IPS-20b (cell line): Measurements from ENCODE around the gene CHN1.

Source experiments
- H3K27ac ChIP-seq: one replicate; pipeline ENCODE4 v1.5.1; 2013; ENCODE audit warnings: low read length
- H3K27me3 ChIP-seq: 2 replicates; pipeline ENCODE4 v1.6.1; 2013; ENCODE audit warnings: mild to moderate bottlenecking, low read length, inconsistent platforms; ENCODE audit not compliant: insufficient read depth
- H3K36me3 ChIP-seq: 2 replicates; pipeline ENCODE4 v1.6.1; 2013; ENCODE audit warnings: low read depth, mild to moderate bottlenecking, inconsistent platforms, low read length, moderate library complexity; ENCODE audit not compliant: insufficient read depth
- H3K4me1 ChIP-seq: 2 replicates; pipeline ENCODE4 v1.6.1; 2013; ENCODE audit warnings: mild to moderate bottlenecking, control low read depth, inconsistent platforms, low read length, moderate library complexity; ENCODE audit not compliant: insufficient read depth
- H3K4me3 ChIP-seq: 2 replicates; pipeline ENCODE4 v1.5.1; 2013; ENCODE audit warnings: mild to moderate bottlenecking, low read length, inconsistent platforms
- H3K9ac ChIP-seq: 2 replicates; pipeline ENCODE4 v1.6.1; 2013; ENCODE audit warnings: low read depth, mild to moderate bottlenecking, inconsistent platforms, low read length, moderate library complexity
- H3K9me3 ChIP-seq: 2 replicates; pipeline ENCODE4 v1.6.1; 2013; ENCODE audit warnings: mild to moderate bottlenecking, low read depth, low read length, inconsistent platforms; ENCODE audit not compliant: insufficient read depth

Gene CHN1

DNA sequence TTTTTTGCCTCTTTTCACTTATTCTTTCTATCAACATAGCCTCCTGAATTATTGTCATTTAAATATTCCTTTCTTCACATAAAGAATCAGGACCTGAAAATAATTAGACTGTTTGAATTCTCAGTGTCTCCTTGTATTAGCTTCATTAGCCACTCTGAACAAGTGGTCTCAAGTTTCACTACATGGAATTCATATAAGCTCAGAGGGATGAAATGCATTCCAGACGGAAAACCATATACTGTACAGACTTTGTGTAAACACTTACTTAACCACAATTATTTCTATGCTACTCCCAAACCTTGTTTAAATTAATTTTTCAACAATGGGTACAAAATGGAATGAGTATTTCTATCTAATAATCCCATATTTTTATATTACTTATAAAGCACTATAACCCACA lies 53.4 kb downstream of the CHN1 start:
- Histone ChIP-seq H3K9ac (no peak overlapping the region), H3K27ac (no peak overlapping the region), H3K9me3 (no peaks in the 10 kb centered on the region), H3K27me3 (no peaks in the 10 kb centered on the region), H3K4me3 (no peak overlapping the region), H3K36me3 (no peaks in the 10 kb centered on the region), H3K4me1 (peaks cover 15% of the 10 kb centered on the region)

DNA sequence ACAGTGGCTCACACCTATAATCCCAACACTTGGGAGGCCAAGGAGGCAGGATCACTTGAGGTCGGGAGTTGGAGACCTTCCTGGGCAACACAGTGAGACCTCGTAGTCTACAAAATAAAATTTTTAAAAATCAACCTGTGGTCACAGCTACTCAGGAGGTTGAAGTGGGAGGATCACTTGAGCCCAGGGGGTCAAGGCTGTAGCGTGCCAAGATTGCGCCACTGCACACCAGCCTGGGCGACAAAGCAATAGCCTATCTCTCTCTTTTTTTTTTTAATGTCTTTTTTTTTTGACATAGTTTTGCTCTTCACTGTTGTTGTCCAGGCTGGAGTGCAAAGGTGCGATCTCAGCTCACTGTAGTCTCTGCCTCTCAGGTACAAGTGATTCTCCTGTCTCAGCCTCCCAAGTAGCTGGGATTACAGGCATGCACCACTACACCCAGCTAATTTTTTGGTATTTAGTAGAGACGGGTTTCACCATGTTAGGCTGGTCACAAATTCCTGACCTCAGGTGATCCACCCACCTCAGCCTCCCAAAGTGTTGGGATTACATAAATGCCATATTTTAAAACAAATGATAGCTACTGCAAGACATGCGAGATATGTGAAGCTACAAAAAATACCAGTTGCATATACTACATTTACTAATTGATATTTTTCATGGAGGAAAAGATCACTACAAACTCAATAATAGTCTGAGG lies 55.0 kb downstream of the CHN1 start:
- H3K4me3 ChIP-seq, result no peak overlapping the region
- no peaks in the 10 kb centered on the region for H3K36me3 ChIP-seq
- no peaks in the 10 kb centered on the region for H3K27me3 ChIP-seq
- peaks cover 15% of the 10 kb centered on the region for H3K4me1 ChIP-seq
- no peaks in the 10 kb centered on the region for H3K9me3 ChIP-seq
- H3K9ac ChIP-seq, result no peak overlapping the region
- no peak overlapping the region for H3K27ac ChIP-seq

DNA sequence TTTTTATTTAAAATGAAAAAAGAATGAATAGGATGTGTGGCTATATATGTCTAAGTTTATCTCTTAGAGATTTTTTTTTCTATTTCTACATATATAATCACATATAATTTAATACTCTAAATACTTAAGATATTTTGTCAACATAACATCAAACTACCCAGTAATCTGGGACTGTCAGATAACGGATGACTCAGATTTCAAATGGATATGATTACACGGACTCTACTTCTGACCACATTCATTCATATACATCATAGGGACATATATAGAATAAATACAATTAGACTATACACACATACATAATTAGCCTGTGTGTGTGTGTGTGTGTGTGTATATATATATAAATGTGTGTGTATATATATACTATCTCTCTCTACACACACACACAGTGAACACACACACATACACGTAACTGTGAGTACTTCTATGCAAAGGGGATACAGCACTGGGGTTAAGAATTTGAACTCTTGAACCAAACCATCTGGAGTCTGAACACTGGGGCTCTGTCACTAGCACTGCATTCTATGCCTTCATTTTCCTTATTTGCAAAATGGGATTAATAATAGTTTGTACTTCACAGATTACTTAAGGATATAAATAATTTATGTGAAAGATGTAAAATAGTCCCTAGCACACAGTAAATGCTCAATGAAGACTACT lies 59.5 kb downstream of the CHN1 start:
- Histone ChIP-seq H3K9ac (no peak overlapping the region), H3K36me3 (peaks cover 26% of the 10 kb centered on the region), H3K9me3 (no peaks in the 10 kb centered on the region), H3K4me1 (no peaks in the 10 kb centered on the region), H3K27ac (no peak overlapping the region), H3K4me3 (no peak overlapping the region), H3K27me3 (no peaks in the 10 kb centered on the region)

DNA sequence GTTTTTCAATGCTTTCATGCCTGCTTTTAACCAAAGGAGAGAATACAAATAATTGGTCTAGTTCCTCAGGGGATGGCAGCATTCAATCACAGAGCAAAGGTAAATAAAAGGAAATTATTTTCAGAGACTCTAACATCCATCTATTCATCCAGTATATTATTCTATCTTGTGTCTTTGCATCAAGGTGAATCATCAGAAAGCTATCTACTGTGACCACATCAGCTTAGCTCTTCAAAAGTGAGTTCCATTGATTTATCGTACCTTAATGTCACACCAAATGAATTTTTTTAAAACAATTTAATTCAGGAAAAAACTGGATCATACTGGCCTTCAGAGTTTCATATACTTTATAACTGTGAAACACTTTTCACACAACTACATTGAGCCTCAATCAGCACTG lies 66.1 kb downstream of the CHN1 start:
- Histone ChIP-seq H3K9me3 (peaks cover 15% of the 10 kb centered on the region), H3K4me3 (no peak overlapping the region), H3K27ac (no peak overlapping the region), H3K9ac (no peak overlapping the region), H3K27me3 (no peaks in the 10 kb centered on the region), H3K36me3 (peaks cover 39% of the 10 kb centered on the region), H3K4me1 (no peaks in the 10 kb centered on the region)

DNA sequence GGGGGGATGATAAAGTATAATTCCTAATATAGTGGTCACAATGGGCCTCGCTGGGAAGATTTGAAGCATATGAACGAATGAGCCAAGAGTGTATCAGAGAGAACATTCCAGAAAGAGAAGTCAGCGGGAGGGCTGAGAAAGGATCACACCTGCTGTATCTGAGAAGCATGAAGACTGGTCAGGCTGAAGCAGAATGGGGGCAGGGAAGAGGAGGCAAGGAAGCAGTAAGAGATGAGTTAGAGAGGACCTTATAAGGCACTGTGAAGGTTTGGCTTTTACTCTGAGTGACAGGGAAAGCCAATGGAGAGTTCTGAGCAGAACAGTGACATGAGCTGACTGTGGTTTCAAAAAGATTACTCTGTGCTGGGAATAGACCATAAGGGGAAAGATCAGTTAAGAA lies 73.5 kb downstream of the CHN1 start:
- H3K27me3 ChIP-seq, result no peaks in the 10 kb centered on the region
- H3K27ac ChIP-seq, result peak overlapping the region; percentile 36
- peaks cover 25% of the 10 kb centered on the region for H3K9me3 ChIP-seq
- no peak overlapping the region for H3K4me3 ChIP-seq
- no peak overlapping the region for H3K9ac ChIP-seq
- H3K4me1 ChIP-seq, result peaks cover 7% of the 10 kb centered on the region; the same call in 1 of the 2 replicates
- peaks cover 29% of the 10 kb centered on the region for H3K36me3 ChIP-seq

DNA sequence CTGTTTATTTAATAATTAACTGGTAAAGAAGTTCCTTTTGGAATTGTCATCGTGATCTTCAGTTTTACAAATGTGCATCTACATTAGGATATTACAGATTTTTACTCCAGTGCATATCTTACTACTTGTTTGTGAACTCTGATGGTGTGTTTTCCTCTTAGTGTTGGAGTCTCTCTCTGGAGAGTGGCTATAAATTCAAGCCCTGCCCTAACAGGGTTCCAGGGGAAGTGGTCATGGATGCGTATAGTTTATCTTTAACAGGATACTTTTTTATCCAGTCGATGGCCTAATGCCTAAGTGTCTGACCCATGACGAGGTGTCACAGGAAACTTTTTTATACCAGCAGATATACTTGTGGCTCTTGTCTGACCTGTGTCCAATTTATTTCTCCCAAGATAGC lies 75.4 kb downstream of the CHN1 start:
- H3K9ac ChIP-seq, result no peak overlapping the region; the same call in 1 of the 2 replicates
- H3K4me1 ChIP-seq, result peaks cover 25% of the 10 kb centered on the region
- no peak overlapping the region for H3K27ac ChIP-seq
- no peak overlapping the region for H3K4me3 ChIP-seq
- peaks cover 18% of the 10 kb centered on the region for H3K9me3 ChIP-seq
- H3K36me3 ChIP-seq, result peaks cover 24% of the 10 kb centered on the region
- H3K27me3 ChIP-seq, result no peaks in the 10 kb centered on the region

DNA sequence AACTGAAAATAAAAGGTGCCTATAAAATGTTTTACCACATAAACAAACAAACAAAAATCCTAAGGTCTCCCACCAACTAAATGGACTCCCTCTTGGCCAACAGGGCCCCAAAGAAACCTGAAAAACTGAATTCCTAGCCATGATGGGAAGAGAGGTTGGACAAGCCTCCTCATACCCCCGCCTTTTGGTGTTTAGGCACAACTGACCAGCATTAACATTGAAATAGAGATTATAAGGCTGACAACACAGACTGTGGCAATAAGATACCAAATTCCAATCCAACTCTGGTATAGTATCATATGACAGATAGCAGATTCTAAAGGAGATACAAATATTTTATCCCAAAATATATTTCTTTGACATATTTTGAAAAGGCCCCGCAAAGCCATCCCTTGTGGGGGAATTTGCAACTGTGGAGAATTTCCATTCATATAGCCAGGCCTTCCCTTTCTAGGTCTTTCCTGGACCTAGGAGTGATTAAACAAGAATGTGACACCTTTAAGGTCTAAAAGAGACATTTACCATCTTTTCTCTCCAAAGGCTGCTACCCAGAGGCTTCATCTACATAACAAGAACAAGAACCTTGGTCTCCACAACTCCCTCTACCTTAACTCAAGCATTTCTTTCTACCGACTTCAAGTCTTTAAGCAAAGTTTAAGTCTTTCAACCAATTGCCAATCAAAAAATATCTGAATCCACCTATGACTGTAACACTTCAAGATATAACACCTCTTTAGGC lies 80.0 kb downstream of the CHN1 start:
- Histone ChIP-seq H3K27ac (peak overlapping the region; percentile 94), H3K4me1 (peaks cover 33% of the 10 kb centered on the region), H3K9ac (peak overlapping the region; percentile 61)

DNA sequence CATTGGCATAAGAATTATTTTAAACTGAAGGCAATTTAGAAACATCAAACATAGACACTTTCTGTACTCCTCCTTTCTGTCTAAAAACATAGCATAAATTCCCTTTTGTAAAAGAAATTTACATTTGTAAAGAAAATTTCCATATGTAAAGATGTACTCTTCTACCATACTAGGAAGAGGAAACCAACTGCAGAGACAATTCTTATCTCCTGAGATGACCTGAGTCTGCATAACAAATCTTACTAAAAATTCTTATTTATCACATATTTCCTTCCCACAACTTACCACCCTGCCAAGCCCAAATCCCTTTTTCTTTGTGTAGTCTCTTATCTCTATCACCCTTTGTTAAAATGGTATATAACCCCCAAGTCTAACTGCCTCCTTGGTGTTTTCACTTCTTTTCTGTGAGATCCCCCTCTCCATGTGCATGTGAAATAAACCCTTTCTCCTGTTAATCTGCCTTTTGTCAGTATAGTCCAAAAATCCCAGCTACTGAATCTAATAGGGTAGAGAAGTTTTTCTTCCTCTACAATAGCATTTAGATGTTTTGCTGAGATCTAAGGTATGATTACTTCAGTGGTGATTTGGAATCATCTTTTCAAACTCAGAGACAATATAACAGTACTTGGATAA lies 81.0 kb downstream of the CHN1 start:
- Histone ChIP-seq H3K27me3 (no peaks in the 10 kb centered on the region), H3K4me1 (peaks cover 33% of the 10 kb centered on the region), H3K27ac (peak overlapping the region; percentile 94), H3K36me3 (peaks cover 9% of the 10 kb centered on the region; the same call in 1 of the 2 replicates), H3K4me3 (peak overlapping the region; percentile 43), H3K9me3 (no peaks in the 10 kb centered on the region; the same call in 1 of the 2 replicates), H3K9ac (peak overlapping the region; percentile 61)

More for the DNA sequence above, 80.0 kb downstream of the CHN1 start:
- Histone ChIP-seq H3K36me3 (peaks cover 5% of the 10 kb centered on the region; the same call in 1 of the 2 replicates), H3K4me3 (peak overlapping the region; percentile 43), H3K9me3 (no peaks in the 10 kb centered on the region; the same call in 1 of the 2 replicates), H3K27me3 (no peaks in the 10 kb centered on the region)

DNA sequence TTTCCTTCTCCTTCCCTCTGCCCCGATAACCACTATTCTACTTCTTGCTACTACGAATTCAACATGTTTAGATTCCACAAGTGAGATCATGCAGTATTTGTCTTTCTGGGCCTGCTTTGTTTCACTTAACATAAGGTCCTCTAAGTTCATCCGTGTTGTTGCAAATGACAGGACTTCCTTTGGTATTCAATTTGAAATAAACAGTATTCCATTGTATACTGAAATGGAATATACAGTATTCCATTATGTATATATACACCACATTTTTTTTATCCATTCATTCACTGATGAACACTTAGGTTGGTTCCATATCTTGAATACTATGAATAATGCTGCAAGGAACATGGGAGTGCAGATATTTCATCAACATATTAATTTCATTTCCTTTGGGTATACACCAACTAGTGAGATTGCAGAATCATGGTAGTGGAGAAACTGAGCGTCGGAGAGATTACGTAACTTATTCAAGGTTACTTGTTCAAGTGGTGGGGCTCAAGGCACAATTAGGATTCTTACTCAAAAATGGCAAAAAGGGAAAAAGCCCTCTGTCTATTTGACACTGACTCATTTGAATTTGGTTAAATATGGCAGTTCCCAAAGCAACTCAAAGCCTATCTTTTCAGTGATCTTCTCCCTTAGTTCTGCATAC lies 85.1 kb downstream of the CHN1 start:
- H3K9ac ChIP-seq, result no peak overlapping the region
- no peak overlapping the region for H3K27ac ChIP-seq
- H3K9me3 ChIP-seq, result no peaks in the 10 kb centered on the region; the same call in 1 of the 2 replicates
- H3K36me3 ChIP-seq, result peaks cover 17% of the 10 kb centered on the region; the same call in 1 of the 2 replicates
- H3K4me1 ChIP-seq, result peaks cover 25% of the 10 kb centered on the region; the same call in 1 of the 2 replicates
- no peak overlapping the region for H3K4me3 ChIP-seq
- no peaks in the 10 kb centered on the region for H3K27me3 ChIP-seq

DNA sequence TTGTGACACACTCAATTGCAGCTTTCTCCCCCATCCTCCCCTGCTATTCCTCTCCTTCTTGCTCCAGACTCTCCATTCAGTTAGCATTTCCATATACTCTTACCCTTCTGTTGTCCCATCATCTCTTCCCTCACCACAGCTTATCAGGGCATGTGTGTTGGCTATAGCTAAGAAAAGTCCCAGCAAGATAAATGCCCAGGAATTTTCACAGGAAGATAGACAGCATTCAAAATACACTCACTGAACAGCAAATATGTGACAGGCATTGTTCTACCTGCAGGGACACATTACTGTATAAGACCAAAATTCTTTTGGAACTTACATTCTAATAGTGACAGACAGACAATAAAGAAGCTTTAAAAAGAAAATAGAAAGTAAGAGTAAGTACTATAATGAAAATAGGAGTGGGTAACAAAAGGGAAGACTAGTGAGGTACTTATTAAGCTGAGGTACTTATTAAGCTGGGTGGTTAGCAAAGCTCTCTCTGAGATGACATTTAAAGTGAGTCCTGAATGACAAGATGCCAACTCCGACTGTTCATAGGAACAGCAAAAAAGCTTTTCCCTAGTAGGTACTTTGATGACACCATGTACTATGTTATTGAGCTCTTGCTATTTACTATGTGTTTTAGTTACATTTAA lies 86.2 kb downstream of the CHN1 start:
- Histone ChIP-seq H3K4me1 (peaks cover 17% of the 10 kb centered on the region; the same call in 1 of the 2 replicates), H3K36me3 (peaks cover 27% of the 10 kb centered on the region), H3K27ac (no peak overlapping the region), H3K9ac (no peak overlapping the region), H3K27me3 (no peaks in the 10 kb centered on the region), H3K9me3 (no peaks in the 10 kb centered on the region; the same call in 1 of the 2 replicates), H3K4me3 (no peak overlapping the region)
